T-helper 2 cell treated with Interferon-gamma antibody and Interleukin-4, amounts not matched to agents 5 μg/mL and 100 μg/mL, for 36 hours (primary cell): ENCODE data around the gene ZNF423.

Source experiments
- DNase-seq: peaks from one replicate; pipeline ENCODE4 v3.0.0; 2021; ENCODE audit warnings: low spot score
- H3K27ac Mint-ChIP-seq: one replicate; pipeline ENCODE4 v1.8.0; 2021; ENCODE audit warnings: mild to moderate bottlenecking, mixed read lengths
- H3K27me3 Mint-ChIP-seq: one replicate; pipeline ENCODE4 v1.8.0; 2021; ENCODE audit warnings: low read depth, mixed read lengths
- H3K36me3 Mint-ChIP-seq: one replicate; pipeline ENCODE4 v1.8.0; 2021; ENCODE audit warnings: low read depth, mixed read lengths
- H3K4me1 Mint-ChIP-seq: one replicate; pipeline ENCODE4 v1.8.0; 2021; ENCODE audit warnings: low read depth, mixed read lengths
- H3K4me3 Mint-ChIP-seq: one replicate; pipeline ENCODE4 v1.8.0; 2022; ENCODE audit warnings: mild to moderate bottlenecking, moderate library complexity, mixed read lengths
- H3K9me3 Mint-ChIP-seq: one replicate; pipeline ENCODE4 v1.8.0; 2021; ENCODE audit warnings: mixed read lengths

ZNF423 gene

DNA sequence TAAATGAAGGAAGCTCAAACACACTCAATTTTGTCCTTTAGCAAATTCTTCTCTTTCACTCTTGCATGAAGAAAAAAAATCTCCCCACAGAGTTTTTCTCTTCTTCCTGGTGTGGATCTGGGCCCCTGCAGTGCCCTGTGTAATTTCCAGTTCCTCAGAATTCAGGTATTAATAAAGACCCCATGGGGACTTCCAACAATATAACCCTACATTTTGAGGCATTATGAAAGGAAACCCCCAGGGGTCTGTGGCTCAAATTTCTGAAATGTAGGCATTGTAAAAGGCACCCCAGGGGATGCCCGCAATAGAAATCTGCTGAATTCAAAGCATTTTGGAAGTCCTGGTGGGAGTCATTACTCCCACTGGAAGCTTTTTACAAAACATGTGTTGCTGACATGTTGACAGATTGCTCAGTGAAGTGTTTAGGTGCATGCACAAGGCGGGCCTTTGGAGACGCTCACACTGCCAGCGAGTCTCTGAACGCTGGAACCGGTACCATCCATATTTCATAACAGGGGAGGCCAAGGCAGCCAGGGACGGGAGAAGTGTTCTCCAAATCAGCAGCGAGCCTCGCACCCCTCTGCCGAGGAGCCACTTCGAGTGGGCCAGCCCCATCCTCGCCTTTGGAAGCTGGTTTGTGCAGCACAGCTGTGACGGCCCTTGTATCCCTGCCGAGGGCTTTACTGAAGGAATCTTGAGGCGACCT is 154.0 kb downstream of the ZNF423 start:
- no peak for DNase-seq

DNA sequence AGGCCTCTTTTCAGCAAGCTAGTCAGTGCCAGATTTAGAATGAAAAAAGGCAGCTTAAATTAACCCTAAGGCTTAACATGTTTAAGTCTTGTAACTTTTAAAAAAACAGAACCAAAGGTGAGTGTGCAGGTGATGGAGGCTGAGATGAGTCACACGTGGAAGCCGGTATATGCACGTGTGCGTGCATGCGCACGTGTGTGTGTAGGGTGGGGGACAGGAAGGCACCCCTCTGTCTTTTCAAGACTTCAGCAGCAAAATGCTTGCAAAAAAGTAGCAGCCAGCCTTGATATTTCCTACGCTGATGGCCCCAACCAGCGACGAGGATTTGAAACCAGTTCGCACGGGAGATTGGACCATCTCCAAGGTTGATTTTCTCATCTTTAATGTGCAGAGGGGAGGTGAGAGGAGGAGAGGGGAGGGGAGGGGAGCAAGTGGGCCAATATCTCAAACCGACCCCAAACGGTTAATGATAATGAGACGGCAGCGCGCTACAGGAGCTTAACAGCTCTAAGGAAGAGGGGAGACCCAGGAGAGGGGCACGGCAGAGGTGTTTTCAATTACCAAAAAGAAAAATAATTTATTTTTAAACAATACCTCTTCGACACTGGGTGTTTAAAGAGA is 154.7 kb downstream of the ZNF423 start:
- no peak overlapping the region for H3K4me3 Mint-ChIP-seq
- no peaks in the 10 kb centered on the region for H3K9me3 Mint-ChIP-seq

More for the DNA sequence above, 154.0 kb downstream of the ZNF423 start:
- Mint-ChIP-seq H3K27me3 (peaks cover 14% of the 10 kb centered on the region), H3K9me3 (no peaks in the 10 kb centered on the region), H3K4me3 (no peak overlapping the region), H3K27ac (no peak overlapping the region), H3K4me1 (no peaks in the 10 kb centered on the region), H3K36me3 (no peaks in the 10 kb centered on the region)

DNA sequence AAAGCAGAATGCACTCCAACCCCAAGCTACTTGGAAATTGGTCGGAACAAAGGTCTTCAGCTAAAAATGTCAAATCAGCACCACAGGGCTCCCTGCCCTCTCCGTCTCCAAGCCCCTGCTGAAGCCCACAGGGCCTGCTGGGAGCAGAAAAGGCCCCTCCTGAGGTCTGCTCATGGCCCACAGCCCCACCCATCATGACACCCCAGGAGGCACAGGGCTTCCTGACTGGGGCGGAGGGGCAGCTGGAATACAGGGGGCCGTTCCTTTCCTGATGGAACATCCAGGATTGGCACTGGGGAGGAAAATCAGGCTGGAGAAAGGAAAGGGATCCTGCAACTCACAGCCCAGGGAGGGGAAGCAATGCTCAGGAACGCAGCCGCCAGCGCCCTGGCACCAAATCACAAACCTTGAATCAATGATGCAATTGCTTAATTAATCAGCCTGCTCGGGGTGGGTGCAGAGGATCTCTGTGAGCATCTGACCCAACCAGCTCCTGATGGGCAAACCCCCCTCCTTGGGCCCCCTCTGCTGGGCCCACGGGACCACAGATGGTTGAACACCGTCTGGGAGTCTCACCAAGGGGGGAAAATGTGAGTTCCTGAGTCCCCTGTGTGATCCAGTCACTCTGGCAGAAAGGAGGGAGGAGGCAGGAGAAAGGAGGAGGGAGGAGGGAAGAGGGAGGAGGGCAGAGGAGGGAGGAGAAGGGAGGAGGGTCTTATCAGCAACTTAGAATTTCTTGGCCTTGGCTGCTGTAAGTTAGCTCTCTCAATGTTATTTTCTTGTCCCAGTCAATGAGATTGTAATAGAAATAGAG is 155.5 kb downstream of the ZNF423 start:
- no peak overlapping the region for H3K4me3 Mint-ChIP-seq
- H3K27ac Mint-ChIP-seq = no peak overlapping the region
- H3K36me3 Mint-ChIP-seq = no peaks in the 10 kb centered on the region
- DNase-seq = no peak
- no peaks in the 10 kb centered on the region for H3K9me3 Mint-ChIP-seq
- peaks cover 16% of the 10 kb centered on the region for H3K27me3 Mint-ChIP-seq
- no peaks in the 10 kb centered on the region for H3K4me1 Mint-ChIP-seq

More for the DNA sequence above, 154.7 kb downstream of the ZNF423 start:
- Mint-ChIP-seq H3K4me1 (no peaks in the 10 kb centered on the region), H3K27ac (no peak overlapping the region), H3K36me3 (no peaks in the 10 kb centered on the region), H3K27me3 (peaks cover 14% of the 10 kb centered on the region)
- no peak for DNase-seq

DNA sequence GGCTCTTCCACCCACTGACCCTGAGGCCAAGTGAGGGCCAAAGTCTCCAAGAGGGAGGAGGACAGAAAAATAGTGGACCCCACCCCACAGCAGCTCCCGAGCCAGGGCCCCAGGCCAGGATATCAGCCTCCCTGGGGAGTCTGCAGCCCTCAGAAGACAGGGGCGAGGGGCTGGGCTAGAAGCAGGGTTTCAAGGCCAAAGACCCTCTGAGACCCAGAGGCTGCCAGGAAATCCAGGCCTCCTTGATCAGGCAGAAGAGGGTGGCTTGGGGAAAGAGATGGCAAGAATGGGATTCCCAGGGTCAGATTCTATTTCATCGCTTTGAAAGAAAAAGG is 156.1 kb downstream of the ZNF423 start:
- Mint-ChIP-seq H3K4me3 (no peak overlapping the region), H3K27ac (no peak overlapping the region), H3K27me3 (peaks cover 16% of the 10 kb centered on the region), H3K9me3 (no peaks in the 10 kb centered on the region), H3K36me3 (no peaks in the 10 kb centered on the region), H3K4me1 (no peaks in the 10 kb centered on the region)
- no peak for DNase-seq

DNA sequence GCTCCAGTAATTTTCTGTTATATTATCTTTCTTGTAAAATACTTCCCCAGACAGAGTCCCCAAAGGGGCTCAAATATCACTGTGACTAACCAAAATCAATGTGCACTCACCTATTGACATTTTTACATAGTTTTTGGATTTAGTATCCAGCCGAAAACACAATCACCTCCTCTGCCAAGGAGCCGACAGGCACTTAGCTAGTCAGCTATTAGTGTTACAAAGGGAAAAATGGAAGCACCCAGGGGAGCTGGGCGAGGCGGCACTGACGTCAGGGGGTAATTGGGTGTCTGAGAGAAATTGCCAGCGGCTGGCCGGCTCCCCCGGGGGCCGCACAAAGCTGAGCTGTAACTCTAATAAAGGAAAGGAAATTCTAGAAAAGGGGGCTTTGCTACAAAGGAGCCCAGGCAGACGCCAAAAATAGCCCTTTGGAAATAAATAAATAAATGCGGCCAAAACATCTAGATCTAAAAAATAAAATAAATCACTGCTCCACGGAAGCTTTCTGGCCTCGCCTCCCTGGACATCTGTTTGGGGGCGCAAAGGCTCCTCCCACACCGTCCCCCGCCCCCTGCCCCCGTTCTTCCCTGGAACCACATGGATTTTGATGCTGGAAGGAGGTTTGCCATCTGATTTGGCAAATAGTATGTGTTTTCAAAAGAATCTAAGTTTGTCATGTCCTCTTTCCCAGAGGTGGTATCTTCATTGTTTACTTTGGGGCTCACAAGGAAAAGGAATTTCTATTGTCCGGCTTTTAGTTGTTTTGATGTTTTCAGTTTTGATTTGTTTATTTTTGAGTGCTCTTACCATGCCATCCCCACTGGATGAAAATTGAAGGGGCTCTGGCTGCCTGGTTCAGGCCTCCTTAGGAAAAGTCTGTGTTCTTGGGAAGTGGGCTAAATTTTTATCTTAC is 156.7 kb downstream of the ZNF423 start:
- no peaks in the 10 kb centered on the region for H3K4me1 Mint-ChIP-seq
- H3K27ac Mint-ChIP-seq = no peak overlapping the region
- H3K36me3 Mint-ChIP-seq = no peaks in the 10 kb centered on the region
- H3K27me3 Mint-ChIP-seq = peaks cover 16% of the 10 kb centered on the region
- no peaks in the 10 kb centered on the region for H3K9me3 Mint-ChIP-seq
- no peak for DNase-seq
- H3K4me3 Mint-ChIP-seq = no peak overlapping the region

DNA sequence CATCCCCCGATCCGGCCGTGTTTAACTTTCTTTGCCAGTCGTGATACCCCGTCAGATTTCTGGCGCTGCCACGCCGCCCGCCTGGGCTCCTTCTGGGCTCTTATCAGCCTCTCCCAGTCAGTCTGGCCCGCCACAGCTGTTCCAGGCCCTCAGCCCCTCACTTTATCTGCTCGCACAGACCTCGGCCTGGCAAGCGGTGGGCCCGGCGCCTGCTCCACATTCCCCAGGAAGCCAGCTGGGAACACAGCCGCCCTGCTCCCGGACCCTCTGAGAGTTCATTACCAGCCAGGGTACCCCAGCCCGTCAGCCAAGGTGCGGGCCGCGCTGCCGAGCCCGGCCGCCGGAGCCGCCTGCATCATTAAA is 157.5 kb downstream of the ZNF423 start:
- Mint-ChIP-seq H3K4me3 (no peak overlapping the region), H3K27ac (no peak overlapping the region), H3K9me3 (no peaks in the 10 kb centered on the region), H3K27me3 (peaks cover 16% of the 10 kb centered on the region), H3K36me3 (no peaks in the 10 kb centered on the region), H3K4me1 (no peaks in the 10 kb centered on the region)
- DNase-seq = no peak

DNA sequence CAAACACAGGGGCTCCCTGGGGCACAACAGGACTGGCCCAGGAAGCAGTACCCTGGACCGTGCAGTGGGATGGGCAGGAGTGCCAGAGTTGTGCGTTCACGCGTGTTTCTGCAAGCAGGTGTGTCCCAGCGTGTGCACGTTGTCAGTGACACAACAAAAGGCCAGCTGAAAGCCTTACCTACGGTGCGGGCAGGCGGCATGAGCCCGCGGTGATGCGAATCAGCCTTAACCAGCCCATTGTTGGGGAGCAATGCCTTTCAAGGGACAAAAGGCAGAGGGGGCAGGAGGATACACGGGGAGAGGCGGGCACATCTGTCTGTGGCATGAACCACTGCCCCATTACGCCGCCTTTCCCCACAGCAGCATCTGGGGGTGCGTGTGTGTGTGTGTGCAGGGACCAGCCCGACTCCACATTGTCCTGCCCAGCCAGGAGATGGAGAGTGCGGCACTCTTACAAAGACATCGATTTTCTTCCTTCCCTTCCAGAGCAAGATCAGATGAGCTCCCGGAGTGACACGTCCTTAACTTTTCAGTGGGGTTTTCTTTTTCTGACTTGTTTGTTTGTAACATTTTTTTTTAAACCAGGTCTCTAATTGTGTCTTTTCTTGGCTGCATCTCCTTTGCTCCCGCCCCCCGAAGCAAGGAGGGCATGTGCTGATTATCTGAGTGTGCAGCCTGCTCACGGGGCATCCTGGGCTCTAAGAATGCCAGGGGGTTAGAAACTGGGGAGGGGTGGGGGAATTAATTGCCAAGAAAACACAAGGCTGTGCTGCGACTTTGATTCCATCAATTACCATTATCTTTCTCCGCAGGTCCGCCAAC is 158.1 kb downstream of the ZNF423 start:
- H3K9me3 Mint-ChIP-seq = no peaks in the 10 kb centered on the region
- no peaks in the 10 kb centered on the region for H3K4me1 Mint-ChIP-seq
- no peak overlapping the region for H3K4me3 Mint-ChIP-seq
- no peaks in the 10 kb centered on the region for H3K36me3 Mint-ChIP-seq
- H3K27ac Mint-ChIP-seq = no peak overlapping the region
- DNase-seq = no peak
- peaks cover 16% of the 10 kb centered on the region for H3K27me3 Mint-ChIP-seq

DNA sequence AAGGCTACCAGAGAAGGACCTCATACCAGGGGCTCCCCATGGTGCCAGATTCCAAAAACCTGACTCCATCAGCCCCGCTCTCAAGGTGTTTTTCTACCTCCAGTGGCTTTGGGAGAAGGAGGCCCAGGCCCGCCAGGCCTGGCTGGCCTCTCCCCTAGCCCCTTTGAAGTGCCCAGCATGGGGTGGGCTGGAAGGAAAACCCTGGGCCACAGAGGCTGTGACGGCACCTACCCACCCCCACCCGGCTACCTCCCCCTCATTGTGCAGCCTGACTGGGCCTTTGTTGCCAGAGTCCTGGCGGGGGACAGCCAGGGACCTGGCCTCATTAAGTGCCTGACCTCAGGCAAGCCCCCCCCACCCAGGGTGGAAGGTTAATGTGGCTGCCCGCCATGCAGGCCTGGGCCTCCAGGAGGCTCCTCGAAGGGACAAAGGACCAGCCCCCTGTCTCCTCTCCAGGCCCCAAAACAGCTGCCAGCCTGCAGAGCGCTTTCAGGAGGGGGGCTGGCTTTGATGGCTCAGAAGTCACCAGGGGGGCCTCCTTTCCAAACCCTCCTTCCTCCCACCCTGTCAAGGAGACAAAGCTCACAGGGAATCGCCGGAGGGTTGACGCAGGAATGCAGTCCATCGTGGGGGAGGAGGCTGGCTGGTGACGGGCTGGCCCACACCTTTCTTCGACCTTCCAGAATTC is 159.4 kb downstream of the ZNF423 start:
- H3K4me1 Mint-ChIP-seq = no peaks in the 10 kb centered on the region
- H3K27me3 Mint-ChIP-seq = peaks cover 16% of the 10 kb centered on the region
- no peak for DNase-seq

DNA sequence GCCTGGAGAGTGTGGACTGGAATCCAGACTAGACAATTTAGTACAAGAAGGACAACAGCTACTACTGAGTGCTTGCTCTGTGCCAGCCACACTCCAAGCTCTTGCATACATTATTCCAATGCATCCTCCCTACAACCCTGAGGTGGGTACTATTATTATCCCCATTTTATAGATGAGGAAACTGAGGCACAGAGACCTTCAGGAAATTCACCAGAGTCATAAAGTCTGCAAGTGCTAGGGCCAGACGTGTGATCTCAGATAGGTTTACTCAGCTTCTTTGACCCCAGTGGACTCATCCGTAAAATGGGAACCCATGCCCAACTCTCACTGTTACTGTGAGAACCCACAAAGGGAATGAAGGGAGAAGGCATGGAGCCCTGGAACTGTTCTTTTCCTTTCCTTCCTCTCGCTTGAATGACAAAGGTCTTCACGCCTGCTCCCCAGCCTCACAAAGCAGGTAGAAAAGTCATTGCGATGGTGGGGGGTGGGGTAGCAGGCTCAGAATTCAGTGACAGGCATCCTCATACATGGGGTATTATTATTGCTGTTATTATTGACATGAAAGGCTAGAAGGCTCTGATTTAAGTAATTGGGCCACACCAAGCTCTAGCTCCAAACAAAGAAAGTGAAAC is 160.0 kb downstream of the ZNF423 start:
- no peak overlapping the region for H3K4me3 Mint-ChIP-seq
- DNase-seq = no peak
- peaks cover 16% of the 10 kb centered on the region for H3K27me3 Mint-ChIP-seq
- no peaks in the 10 kb centered on the region for H3K36me3 Mint-ChIP-seq
- H3K9me3 Mint-ChIP-seq = no peaks in the 10 kb centered on the region
- H3K4me1 Mint-ChIP-seq = no peaks in the 10 kb centered on the region
- H3K27ac Mint-ChIP-seq = no peak overlapping the region

More for the DNA sequence above, 159.4 kb downstream of the ZNF423 start:
- Mint-ChIP-seq H3K36me3 (no peaks in the 10 kb centered on the region), H3K4me3 (no peak overlapping the region), H3K27ac (no peak overlapping the region), H3K9me3 (no peaks in the 10 kb centered on the region)

DNA sequence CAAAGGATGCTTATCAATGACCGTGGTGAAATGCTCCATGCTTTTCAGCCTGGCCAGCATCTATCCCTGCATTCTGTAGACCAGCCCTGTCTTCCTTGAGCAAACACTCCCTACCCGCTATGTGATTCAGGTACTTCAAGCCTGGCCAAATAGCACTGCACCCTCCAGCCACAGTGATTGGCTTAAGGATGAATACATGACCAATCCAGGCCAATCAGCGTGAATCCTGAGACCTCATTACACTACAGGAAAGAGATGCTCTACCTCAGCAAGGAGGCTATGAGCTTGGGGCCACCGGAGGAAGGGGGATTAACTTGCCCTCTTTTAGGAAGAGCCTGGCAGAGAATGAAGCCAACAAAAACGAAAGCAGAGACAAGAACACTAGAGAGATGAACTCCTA is 162.5 kb downstream of the ZNF423 start:
- Mint-ChIP-seq H3K9me3 (no peaks in the 10 kb centered on the region), H3K36me3 (no peaks in the 10 kb centered on the region), H3K4me1 (no peaks in the 10 kb centered on the region), H3K4me3 (no peak overlapping the region), H3K27ac (no peak overlapping the region), H3K27me3 (peaks cover 12% of the 10 kb centered on the region)
- no peak for DNase-seq

DNA sequence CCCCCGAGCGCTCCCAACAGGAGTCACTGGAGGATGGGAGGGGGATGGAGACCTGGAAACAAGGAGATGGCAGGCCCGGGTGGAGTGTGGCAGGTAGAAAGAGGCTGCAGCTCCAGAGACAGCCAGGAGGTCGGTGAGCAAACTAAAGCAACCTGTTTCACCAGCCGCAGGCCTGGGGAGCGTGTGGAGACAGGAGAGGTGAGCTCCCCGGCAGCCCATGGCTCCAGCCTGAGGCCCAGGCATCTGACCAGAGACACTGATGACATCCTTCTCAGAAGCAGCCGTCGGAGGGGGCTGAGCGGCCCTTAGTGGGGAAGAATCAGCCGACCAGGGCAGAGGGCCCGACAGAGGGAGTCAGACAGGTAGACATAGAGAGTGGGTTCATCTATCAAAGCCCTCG is 165.1 kb downstream of the ZNF423 start:
- Mint-ChIP-seq H3K27ac (no peak overlapping the region), H3K27me3 (peaks cover 5% of the 10 kb centered on the region), H3K4me3 (no peak overlapping the region), H3K4me1 (no peaks in the 10 kb centered on the region), H3K9me3 (no peaks in the 10 kb centered on the region), H3K36me3 (no peaks in the 10 kb centered on the region)
- DNase-seq = no peak

DNA sequence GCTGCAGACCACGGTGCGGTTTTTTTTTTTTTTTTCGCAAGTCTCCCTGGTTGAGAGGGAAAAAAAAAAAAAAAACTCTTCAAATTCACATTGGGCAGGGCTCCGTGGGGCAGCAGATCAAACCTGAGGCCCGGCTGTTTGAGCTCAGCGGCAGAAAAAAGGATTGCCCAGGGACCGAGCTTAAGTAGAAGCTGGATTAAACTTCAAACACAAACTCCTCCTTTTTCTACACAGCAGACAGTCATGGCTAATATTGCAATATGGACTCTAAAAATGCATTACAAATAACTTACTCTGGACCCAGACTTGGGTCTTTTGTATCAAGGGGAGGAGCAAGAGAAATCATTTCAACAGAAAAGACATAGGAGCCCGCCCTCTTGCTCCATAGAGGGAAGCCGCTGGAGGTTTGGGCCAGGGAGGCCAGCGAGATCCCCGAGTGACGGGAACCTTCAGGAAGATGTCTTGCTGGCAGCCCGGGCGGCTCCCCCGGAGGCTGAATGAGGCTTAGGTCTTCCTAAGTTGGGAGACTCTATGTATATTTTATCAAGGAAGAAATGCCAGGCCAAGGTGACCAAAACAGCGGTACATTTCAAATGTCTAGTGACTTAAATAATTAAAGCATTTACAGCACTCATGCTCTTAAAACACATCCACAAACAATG is 167.7 kb downstream of the ZNF423 start:
- no peak for DNase-seq
- Mint-ChIP-seq H3K4me1 (no peaks in the 10 kb centered on the region), H3K9me3 (no peaks in the 10 kb centered on the region), H3K27ac (no peak overlapping the region), H3K36me3 (no peaks in the 10 kb centered on the region), H3K27me3 (peaks cover 5% of the 10 kb centered on the region), H3K4me3 (no peak overlapping the region)
